MCF 10A (cell line): ENCODE results near the gene MAPK1. TPM values are rescaled to one million over a fixed set of nuclear protein-coding genes. Genes with fewer than 3 reads are reported as not detected.

Experiments
- BruUV-seq: library from RNA; stranded (reverse); fragments of 400-500 nt; replicated peaks from 2 replicates; lab custom pipeline; 2021; lab: Mats Ljungman, UMichigan
- CTCF ChIA-PET: fragments of 300-600 bp; sonication (Branson Sonifier 250); formaldehyde crosslinking; extraction: SDS; loops from one replicate; lab custom pipeline; 2021; ENCODE audit warnings: antibody characterized with exemption, inconsistent platforms; lab: Yijun Ruan, JAX
- POLR2A ChIA-PET: fragments of 300-600, 350-650 bp; sonication (Branson Sonifier 250); formaldehyde crosslinking; extraction: SDS; loops from one replicate; lab custom pipeline; 2020; ENCODE audit warnings: antibody characterized with exemption, inconsistent platforms; lab: Yijun Ruan, JAX
- DNase-seq: peaks from one replicate; pipeline ENCODE4 v3.0.0-alpha.2; 2018; ENCODE audit not compliant: unreplicated experiment
- H3K27ac Mint-ChIP-seq: one replicate; pipeline ENCODE4 v1.8.0; 2022; ENCODE audit warnings: mild to moderate bottlenecking, low read depth, mixed read lengths; ENCODE audit not compliant: unreplicated experiment
- H3K27me3 Mint-ChIP-seq: one replicate; pipeline ENCODE4 v1.8.0; 2022; ENCODE audit warnings: mixed read lengths; ENCODE audit not compliant: insufficient read depth, unreplicated experiment
- H3K36me3 Mint-ChIP-seq: one replicate; pipeline ENCODE4 v1.8.0; 2022; ENCODE audit warnings: mild to moderate bottlenecking, moderate library complexity, mixed read lengths; ENCODE audit not compliant: insufficient read depth, unreplicated experiment
- H3K4me1 Mint-ChIP-seq: one replicate; pipeline ENCODE4 v1.8.0; 2022; ENCODE audit warnings: mixed read lengths; ENCODE audit not compliant: insufficient read depth, unreplicated experiment
- H3K4me3 Mint-ChIP-seq: one replicate; pipeline ENCODE4 v1.8.0; 2022; ENCODE audit warnings: mild to moderate bottlenecking, moderate library complexity, mixed read lengths; ENCODE audit not compliant: unreplicated experiment
- H3K9me3 Mint-ChIP-seq: one replicate; pipeline ENCODE4 v1.8.0; 2022; ENCODE audit warnings: mixed read lengths; ENCODE audit not compliant: unreplicated experiment
- intact Hi-C: fragments of 100-400 bp; cut with micrococcal nuclease; formaldehyde crosslinking; loops from 2 replicates; pipeline ENCODE4 v1.14.1; 2022
- total RNA-seq: library from RNA; stranded (reverse); gene quantifications from 2 replicates; pipeline ENCODE4 v1.2.3, GENCODE V29; 2022
- TF ChIP-seq, protein P1 (sequence below): fragments of 200-600 bp; IDR thresholded peaks from one replicate; pipeline ENCODE4 v1.8.0; 2022; ENCODE audit warnings: antibody characterized with exemption, mild to moderate bottlenecking; ENCODE audit not compliant: unreplicated experiment

The MAPK1 gene
- total RNA-seq, 1 experiment from 2014 or later: 123 TPM

DNA sequence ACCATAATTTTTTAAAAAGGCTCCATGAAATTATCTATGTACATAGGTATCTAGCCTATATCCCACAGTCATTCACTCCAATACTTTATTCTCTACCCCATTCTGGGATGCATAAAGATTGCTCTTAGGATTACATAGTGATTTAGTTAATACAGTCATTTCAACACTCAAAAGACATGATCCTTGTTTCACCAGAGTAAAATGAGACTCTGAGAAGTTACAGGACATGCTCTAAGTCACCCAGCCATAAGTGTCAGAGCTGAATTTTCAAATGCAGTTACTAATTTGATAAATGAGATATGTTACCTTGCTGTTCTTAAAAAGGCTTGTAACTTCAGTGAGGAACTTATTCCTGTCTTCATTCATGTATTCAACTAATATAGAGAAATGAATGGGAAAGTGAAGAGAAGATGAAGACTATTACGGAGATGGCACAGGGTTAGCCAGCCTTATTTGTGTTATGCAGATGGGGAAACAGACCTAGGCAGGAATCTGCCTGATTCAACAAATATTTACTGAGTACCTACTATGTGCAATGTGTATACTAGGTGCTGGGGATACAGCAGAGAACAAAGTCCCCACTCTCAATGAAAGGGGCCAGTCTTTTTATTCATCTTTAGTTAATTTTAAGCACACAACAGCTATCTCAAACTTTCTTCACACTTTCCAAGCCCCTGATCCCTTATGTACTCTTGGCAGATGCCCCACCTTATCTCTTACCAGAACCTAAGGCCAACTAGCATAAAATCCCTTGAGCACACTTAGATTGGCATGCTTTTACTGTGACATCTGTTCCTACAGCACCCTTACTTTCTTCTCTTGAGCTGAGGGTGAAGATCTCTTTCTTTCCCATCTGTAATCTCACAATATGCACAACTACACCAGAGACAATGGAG lies 21.6 kb downstream of the MAPK1 start:
- no peak for DNase-seq
- POLR2A ChIA-PET: interaction anchor here (0.6 kb wide), 1 partner anchor 1536 kb away, joined by 4 read pairs; no protein-coding TSS in a partner anchor
- TF ChIP-seq, protein P1, sequence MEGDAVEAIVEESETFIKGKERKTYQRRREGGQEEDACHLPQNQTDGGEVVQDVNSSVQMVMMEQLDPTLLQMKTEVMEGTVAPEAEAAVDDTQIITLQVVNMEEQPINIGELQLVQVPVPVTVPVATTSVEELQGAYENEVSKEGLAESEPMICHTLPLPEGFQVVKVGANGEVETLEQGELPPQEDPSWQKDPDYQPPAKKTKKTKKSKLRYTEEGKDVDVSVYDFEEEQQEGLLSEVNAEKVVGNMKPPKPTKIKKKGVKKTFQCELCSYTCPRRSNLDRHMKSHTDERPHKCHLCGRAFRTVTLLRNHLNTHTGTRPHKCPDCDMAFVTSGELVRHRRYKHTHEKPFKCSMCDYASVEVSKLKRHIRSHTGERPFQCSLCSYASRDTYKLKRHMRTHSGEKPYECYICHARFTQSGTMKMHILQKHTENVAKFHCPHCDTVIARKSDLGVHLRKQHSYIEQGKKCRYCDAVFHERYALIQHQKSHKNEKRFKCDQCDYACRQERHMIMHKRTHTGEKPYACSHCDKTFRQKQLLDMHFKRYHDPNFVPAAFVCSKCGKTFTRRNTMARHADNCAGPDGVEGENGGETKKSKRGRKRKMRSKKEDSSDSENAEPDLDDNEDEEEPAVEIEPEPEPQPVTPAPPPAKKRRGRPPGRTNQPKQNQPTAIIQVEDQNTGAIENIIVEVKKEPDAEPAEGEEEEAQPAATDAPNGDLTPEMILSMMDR: no peak
- Mint-ChIP-seq H3K4me3 (no peak overlapping the region), H3K27me3 (no peaks in the 10 kb centered on the region), H3K4me1 (peaks cover 28% of the 10 kb centered on the region), H3K36me3 (peaks cover 14% of the 10 kb centered on the region), H3K27ac (no peak overlapping the region), H3K9me3 (no peaks in the 10 kb centered on the region)
- no TSS peak for BruUV-seq
- CTCF ChIA-PET: no interaction called here
- intact Hi-C loops: no loop called here

DNA sequence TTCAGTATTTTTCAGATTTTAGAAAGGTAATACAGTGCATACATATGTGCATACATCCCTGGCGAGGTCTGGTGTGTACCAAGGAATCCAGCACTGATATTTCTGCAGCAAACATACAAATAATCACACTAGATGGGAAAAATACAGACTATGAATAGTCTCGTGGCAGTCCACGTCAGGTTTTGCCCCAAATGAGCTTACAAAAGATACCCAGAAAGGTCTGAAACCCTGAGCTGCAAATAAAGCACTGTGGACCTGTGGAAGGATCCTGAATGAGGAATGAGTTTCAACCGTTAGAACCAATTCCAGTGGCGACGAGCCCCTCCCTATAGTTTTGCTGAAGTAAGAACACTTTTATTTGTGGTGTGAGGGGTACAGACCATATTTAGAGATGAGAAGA lies 24.5 kb downstream of the MAPK1 start:
- CTCF ChIA-PET: interaction anchor here (0.6 kb wide), 2 partner anchors 61 to 111 kb away, joined by 3 to 4 read pairs; no protein-coding TSS in a partner anchor
- DNase-seq: no peak
- intact Hi-C loops: no loop called here
- Mint-ChIP-seq H3K36me3 (peaks cover 14% of the 10 kb centered on the region), H3K4me3 (no peak overlapping the region), H3K27ac (no peak overlapping the region), H3K4me1 (peaks cover 17% of the 10 kb centered on the region), H3K9me3 (no peaks in the 10 kb centered on the region), H3K27me3 (no peaks in the 10 kb centered on the region)
- BruUV-seq: no TSS peak
- TF ChIP-seq, protein P1: no peak
- POLR2A ChIA-PET: interaction anchor here (1.0 kb wide), 1 partner anchor 22 kb away, joined by 3 read pairs; no protein-coding TSS in a partner anchor

DNA sequence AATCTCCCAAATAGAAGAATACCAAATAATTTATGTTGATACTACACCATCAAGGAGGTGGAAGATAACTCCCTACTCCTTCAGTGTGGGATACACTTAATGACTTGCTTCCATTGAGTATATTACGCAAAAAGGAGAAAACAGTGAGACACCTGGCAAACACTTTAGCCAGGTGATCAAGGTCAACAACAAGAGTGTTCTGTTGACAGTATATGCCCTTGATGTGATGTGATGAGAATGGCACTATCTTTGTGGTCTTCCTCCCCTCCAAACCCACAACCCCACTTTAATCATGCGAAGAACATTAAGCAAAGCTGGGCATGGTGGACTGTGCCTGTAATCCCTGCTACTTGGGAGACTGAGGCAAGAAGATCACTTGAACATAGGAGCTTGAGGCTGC lies 26.0 kb downstream of the MAPK1 start:
- Mint-ChIP-seq H3K9me3 (no peaks in the 10 kb centered on the region), H3K27ac (no peak overlapping the region), H3K4me1 (peaks cover 25% of the 10 kb centered on the region), H3K4me3 (no peak overlapping the region), H3K36me3 (peaks cover 8% of the 10 kb centered on the region), H3K27me3 (no peaks in the 10 kb centered on the region)
- POLR2A ChIA-PET: no interaction called here
- no peak for DNase-seq
- intact Hi-C loops: no loop called here
- CTCF ChIA-PET: interaction anchor here (0.5 to 0.6 kb wide), 2 partner anchors 56 to 110 kb away, joined by 3 to 5 read pairs; no protein-coding TSS in a partner anchor
- BruUV-seq: no TSS peak
- TF ChIP-seq, protein P1: no peak

DNA sequence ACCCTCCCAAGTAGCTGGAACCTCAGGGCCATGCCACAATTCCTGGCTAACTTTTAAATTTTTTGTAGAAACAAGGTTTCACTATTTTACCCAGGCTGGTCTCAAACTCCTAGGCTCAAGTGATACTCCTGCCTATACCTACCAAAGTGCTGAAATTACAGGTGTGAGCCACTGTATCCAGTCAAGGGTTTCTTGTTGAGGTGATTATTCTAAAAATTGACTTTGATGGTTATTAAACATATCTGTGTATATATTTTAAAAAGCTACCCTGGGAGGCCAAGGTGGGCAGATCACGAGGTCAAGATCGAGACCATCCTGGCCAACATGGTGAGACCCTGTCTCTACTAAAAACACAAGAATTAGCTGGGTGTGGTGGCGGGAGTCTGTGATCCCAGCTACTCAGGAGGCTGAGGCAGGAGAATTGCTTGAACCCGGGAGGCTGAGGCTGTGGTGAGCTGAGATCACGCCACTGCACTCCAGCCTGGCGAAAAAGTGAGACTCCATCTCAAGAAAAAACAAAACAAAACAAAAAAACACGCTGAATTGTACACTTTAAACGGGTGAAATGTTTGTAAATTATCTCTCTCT lies 27.1 kb downstream of the MAPK1 start:
- no peaks in the 10 kb centered on the region for H3K27me3 Mint-ChIP-seq
- H3K27ac Mint-ChIP-seq: no peak overlapping the region
- intact Hi-C loops: no loop called here
- H3K4me3 Mint-ChIP-seq: no peak overlapping the region
- no peaks in the 10 kb centered on the region for H3K9me3 Mint-ChIP-seq
- H3K4me1 Mint-ChIP-seq: peaks cover 15% of the 10 kb centered on the region
- BruUV-seq: no TSS peak
- no peak for DNase-seq
- POLR2A ChIA-PET: interaction anchor here (0.6 to 0.9 kb wide), 4 partner anchors 21 to 103 kb away, joined by 3 to 4 read pairs (median 3); no protein-coding TSS in a partner anchor
- CTCF ChIA-PET: no interaction called here
- TF ChIP-seq, protein P1: no peak
- H3K36me3 Mint-ChIP-seq: peaks cover 8% of the 10 kb centered on the region
